ENCODE results near the gene ICOSLG. TPM values are rescaled to one million over a fixed set of nuclear protein-coding genes. Genes with fewer than 3 reads are reported as not detected.
A peak's percentile ranks its signal among the peaks of the same experiment; 100 is the strongest.
"Not testable (repeated sequence)": the region's sequence is repeated elsewhere in the genome, so short reads cannot be mapped to it uniquely, and the experiment has no call there.

Gene ICOSLG
- total RNA-seq, 2 experiments from 2014 or later: 1.8 to 2.0 TPM

DNA sequence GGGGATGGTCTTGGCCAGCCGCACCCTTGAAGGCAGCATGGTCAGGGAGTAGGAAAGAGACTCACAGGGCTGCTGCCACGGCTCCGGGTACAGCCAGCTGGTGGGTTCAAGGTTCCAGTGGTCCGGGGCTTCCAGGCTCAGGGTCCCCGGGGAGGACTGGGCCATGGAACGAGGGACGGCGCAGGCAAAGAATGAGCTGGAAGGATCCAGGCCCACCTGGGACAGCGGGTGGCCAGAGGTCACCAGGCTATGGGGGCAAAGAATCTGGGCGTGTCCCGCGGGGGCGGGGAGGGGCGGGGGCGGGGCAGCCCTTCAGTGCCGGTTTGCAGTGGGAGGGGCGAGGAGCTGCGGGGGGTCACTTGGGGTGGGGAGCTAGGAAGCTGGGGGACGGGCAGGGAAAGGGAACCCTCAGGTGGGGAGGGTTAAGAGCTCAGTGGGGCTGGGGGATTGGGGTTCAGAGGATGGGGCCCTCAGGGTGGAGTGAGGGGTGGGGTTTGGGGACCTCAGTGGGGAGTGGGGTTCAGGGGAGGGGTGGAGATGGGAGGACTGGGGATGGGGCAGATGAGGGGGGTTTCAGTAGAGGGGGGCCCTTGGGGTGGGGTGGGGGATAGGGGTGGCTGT is 21.0 kb upstream of the ICOSLG start, which contains the start of gene DNMT3L:
DNMT3L (minus strand) TSS at position 223 of the 621 bp plus-strand sequence. CDS start 638 bp downstream, outside the sequence.
- ChIA-PET POLR2A (no interaction called here), CTCF (no interaction called here)
- H3K4me1 Mint-ChIP-seq (ENCODE audit: low read depth): no peaks in the 10 kb centered on the region
- no peaks in the 10 kb centered on the region for H3K27me3 Mint-ChIP-seq (ENCODE audit: low read depth)
- no peaks in the 10 kb centered on the region for H3K9me3 Mint-ChIP-seq (ENCODE audit: insufficient read depth)
- no peak for ATAC-seq
- H3K4me3 Mint-ChIP-seq: no peak within 1 kb of the TSS
- H3K27ac Mint-ChIP-seq: no peak within 1 kb of the TSS
- no peaks in the 10 kb centered on the region for H3K36me3 Mint-ChIP-seq (ENCODE audit: low read depth)
- DNase-seq: no peak

DNA sequence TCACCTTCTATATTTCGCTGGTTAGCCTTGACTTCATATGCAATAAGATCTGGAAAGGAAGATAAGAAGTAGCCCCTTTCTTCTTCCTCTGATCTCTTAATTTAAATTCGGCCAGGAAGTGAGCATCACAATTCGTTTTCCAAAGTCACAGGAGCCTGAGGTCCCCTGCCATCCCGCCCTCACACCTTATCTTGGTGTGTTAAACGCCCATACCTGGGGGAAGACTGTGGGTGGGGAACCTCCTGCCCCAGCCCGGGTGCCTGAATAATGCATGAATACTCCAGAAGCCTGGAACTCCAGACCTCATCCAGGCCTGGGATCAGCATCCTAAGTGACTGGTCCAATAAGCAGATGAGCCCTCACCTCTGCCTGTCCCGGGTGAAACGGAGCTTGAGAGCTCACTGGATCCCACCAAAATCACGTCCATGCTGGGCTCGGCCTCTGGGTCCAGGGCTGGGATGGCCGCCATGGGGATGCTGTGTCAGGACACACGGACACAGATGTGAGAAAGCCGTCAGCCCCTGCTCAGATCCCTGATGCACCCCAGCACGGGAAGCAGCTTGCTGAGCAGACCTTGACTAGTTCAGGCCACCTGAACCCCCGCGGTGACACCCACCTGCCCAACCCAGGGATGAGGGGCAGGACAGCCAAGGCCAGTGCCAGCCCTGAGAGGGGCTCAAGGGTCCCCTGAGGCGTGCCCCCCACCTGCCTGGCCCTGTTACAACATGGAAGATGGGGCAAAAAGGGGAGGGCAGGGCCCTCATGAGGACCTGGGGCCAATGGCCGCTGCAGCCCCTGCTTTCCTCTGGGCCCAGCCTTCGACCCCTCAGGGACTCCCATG is 20.3 kb upstream of the ICOSLG start:
- ChIA-PET CTCF (interaction anchor here (0.9 to 1.3 kb wide), 2 partner anchors 37 to 350 kb away, joined by 3 to 4 read pairs; no protein-coding TSS in a partner anchor), POLR2A (no interaction called here)
- DNase-seq (no peak), ATAC-seq (no peak)
- no peak overlapping the region for H3K27ac Mint-ChIP-seq
- no peaks in the 10 kb centered on the region for H3K36me3 Mint-ChIP-seq (ENCODE audit: low read depth)
- H3K4me1 Mint-ChIP-seq (ENCODE audit: low read depth): no peaks in the 10 kb centered on the region
- H3K9me3 Mint-ChIP-seq (ENCODE audit: insufficient read depth): no peaks in the 10 kb centered on the region
- no peaks in the 10 kb centered on the region for H3K27me3 Mint-ChIP-seq (ENCODE audit: low read depth)
- no peak overlapping the region for H3K4me3 Mint-ChIP-seq

DNA sequence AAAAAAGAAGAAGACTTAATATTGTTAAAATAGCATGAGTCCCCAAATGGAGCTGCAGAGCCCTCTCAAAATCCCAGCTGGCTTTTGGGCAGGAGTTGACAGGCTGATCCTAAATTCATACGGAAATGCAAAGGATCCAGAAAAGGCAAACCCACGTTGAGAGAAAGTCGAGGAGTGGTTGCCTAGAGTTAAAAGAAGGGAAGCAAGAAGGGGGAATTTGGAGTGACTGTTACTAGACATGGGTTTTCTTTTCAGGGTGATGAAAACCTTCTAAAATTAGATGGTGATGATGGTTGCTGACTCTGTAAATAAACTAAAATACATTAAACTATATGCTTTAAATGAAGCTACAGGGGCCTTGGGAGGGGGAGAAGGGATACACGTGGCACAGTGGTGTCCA is 19.3 kb upstream of the ICOSLG start:
- H3K36me3 Mint-ChIP-seq (ENCODE audit: low read depth): no peaks in the 10 kb centered on the region
- H3K27me3 Mint-ChIP-seq (ENCODE audit: low read depth): peaks cover under 1% of the 10 kb centered on the region
- H3K4me1 Mint-ChIP-seq (ENCODE audit: low read depth): no peaks in the 10 kb centered on the region
- no peak for DNase-seq
- H3K27ac Mint-ChIP-seq: no peak overlapping the region
- no peak for ATAC-seq
- ChIA-PET CTCF (interaction anchor here (0.9 to 1.3 kb wide), 2 partner anchors 38 to 351 kb away, joined by 3 to 4 read pairs; no protein-coding TSS in a partner anchor), POLR2A (no interaction called here)
- no peaks in the 10 kb centered on the region for H3K9me3 Mint-ChIP-seq (ENCODE audit: insufficient read depth)
- no peak overlapping the region for H3K4me3 Mint-ChIP-seq

DNA sequence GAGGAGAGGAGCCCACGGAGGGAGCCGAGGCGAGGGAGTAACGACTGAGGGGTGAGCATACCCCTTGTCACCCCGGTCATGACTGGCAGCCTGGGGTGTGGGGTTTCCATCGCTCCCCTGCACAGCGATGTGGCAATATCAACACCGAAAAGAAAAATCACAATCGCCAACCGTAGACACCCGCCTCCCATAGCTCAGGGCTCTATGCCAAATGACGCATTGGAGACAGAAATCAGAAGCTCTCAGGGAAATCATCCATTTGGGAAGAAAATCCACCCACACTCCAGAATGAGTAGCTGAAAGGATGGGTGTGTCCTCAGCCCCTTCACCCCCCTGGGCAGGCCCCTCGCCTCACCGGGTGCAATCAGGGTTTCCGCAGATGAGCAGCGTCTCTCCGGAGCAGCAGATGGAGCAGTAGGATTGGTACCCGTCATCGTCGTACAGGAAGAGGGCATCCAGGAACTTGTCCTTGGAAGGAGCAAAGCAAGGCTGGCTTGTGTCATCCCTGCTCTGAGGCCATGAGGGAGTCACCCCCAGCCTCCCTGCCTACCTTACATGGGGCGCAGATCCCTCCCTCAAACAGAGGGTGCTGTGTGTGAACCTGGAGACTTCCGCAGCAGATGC is 18.5 kb upstream of the ICOSLG start:
- ChIA-PET CTCF (interaction anchor here (1.3 kb wide), 1 partner anchor 352 kb away, joined by 4 read pairs; no protein-coding TSS in a partner anchor), POLR2A (interaction anchor here (0.6 kb wide), 1 partner anchor 645 kb away, joined by 3 read pairs; no protein-coding TSS in a partner anchor)
- Mint-ChIP-seq H3K4me1 (ENCODE audit: low read depth) (no peaks in the 10 kb centered on the region), H3K4me3 (no peak overlapping the region), H3K27ac (no peak overlapping the region), H3K27me3 (ENCODE audit: low read depth) (peaks cover 5% of the 10 kb centered on the region), H3K9me3 (ENCODE audit: insufficient read depth) (no peaks in the 10 kb centered on the region), H3K36me3 (ENCODE audit: low read depth) (no peaks in the 10 kb centered on the region)
- no peak for ATAC-seq
- DNase-seq: no peak

DNA sequence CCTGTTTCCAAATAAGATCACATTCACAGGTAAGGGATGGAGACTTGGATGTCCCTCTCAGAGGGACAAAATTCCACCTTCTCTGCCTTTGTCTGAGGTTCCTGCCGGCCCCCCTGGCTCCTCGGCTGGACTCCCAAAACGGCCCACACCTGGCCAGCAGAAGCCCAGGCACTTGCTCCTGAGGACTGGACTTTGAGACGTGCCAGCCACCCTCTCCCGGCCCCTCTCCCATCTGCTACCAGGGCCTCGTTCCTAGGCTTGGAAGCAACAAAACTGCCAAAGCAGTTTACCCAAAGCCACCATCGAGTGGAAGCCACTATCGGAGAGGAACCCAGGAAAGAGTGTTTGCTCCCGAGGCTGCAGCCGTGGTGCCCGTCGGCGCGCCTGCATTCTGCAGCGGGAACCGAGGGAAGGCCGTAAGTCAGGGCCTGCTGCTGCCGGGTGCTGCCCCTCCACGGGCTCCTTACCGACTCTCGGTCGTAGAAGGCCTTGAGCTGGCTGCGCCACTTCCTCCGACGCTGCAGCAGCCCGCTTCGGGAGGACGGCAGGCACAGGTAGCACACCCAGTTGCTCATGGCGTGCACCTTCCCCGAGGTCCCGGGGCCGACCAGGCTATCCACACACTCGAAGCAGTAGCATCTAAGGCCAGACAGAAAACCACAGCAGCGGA is 17.4 kb upstream of the ICOSLG start:
- Mint-ChIP-seq H3K36me3 (ENCODE audit: low read depth) (no peaks in the 10 kb centered on the region), H3K27me3 (ENCODE audit: low read depth) (peaks cover 7% of the 10 kb centered on the region), H3K4me3 (no peak overlapping the region), H3K4me1 (ENCODE audit: low read depth) (no peaks in the 10 kb centered on the region), H3K9me3 (ENCODE audit: insufficient read depth) (no peaks in the 10 kb centered on the region), H3K27ac (no peak overlapping the region)
- DNase-seq: no peak
- ATAC-seq: no peak
- CTCF ChIA-PET: no interaction called here
- POLR2A ChIA-PET: no interaction called here

DNA sequence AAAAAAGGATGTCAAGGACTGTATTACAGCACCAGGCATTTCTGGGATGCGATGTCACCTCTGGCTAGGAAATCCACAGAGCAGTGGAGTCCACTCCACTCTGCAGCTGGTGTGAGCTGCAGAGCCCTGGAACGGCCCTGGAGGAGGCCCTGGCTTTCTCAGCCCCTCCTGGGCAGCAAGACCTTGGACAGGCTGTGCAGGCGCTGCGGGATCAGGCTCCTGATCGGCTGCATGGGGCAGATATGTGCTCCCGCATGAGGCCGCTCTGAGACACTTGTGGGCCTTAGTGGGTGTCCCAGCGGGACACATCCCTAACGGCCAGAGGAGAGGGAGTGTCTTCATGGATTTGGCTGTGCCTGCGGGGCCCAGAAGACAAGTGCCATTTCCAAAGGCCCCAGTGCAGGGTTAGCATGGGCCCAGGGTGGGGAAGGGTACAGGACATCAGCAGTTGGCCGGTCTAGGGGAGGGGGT is 14.8 kb upstream of the ICOSLG start:
- Mint-ChIP-seq H3K4me3 (no peak overlapping the region), H3K27ac (no peak overlapping the region), H3K9me3 (ENCODE audit: insufficient read depth) (no peaks in the 10 kb centered on the region), H3K36me3 (ENCODE audit: low read depth) (no peaks in the 10 kb centered on the region), H3K27me3 (ENCODE audit: low read depth) (peaks cover 7% of the 10 kb centered on the region), H3K4me1 (ENCODE audit: low read depth) (no peaks in the 10 kb centered on the region)
- no peak for DNase-seq
- ChIA-PET POLR2A (no interaction called here), CTCF (interaction anchor here (1.0 kb wide), 1 partner anchor 42 kb away, joined by 3 read pairs; no protein-coding TSS in a partner anchor)
- ATAC-seq: no peak

DNA sequence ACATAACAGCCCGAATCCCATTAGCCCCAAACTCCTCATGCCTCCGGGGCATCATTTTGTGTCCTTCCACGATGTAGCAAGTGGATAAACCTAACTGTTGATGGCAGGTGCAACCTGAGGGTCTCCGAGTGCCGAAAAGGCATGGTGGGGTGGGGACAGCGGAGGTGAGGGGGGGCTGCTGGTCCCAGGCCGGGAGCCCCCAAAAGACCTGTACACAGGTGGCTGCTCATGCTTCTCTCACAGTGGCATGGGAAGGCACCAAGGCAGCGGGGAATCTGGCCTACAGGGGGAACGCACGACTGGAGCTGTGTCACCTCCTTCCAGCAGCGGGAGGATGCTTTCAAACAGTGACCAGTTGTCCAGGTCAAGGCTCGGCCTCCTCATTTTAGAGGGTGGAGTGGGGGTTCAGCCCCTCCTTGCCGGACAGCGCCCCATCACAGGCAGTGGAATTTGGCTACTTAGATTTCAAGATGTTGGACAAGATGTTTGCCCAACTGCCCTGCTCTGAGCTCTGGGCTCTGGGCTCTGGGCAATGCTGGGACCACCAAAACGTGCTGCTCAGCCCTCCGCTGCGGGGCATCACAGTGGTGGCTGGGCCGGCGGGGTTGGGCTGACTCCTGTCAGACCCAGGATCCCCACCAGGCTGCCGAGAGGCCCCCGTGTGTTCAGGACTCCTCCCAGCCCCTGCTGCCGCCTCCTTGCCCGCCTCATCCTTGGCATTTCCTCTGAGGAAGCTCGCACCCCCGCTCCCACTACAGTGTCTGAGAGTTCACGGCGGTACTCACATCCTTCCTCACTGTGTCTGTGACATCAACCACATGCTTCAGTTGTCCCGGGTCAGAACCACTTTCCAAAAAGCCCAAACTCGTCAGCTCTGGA is 13.3 kb upstream of the ICOSLG start:
- H3K27ac Mint-ChIP-seq: no peak overlapping the region
- peaks cover 7% of the 10 kb centered on the region for H3K27me3 Mint-ChIP-seq (ENCODE audit: low read depth)

DNA sequence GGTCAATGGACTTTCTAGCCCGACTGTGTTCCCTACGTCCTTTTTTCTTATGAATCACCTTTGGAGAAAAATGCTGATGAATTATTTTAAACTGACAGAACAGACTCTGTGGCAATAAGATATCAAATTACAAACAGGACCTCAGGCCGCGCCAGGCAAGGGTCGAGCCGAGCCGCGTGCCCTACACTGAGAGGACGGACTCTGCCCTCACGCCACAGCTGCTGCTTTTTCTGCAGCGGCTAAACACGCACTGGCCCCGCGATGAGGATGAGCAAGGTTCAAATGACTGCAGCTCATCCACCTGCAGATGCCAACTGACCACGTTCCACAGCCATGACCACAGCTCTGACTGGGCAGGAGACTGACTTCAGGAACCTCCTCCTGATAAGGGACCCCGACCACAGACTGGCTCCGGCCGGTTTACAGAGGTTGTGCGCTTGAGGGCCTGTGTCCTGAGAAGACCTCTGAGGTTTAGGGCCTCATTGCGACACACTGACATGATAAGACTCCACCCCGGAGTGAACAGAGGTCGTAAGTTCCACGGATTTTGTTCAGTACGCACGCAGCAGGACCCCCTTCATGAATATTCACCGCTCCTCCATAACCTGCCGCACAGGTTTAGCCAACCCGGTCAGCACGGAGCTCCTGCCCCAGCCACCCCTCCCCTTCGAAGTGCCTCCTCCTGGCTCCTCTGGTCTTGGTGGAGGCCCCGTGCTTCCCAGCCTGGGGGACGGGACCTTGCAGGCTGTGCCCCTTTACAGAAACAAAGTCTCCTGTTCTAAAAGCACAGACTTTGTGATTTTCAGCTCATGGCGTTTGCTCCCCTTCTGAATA is 8.7 kb upstream of the ICOSLG start:
- H3K27ac Mint-ChIP-seq; H3K36me3 Mint-ChIP-seq (ENCODE audit: low read depth); CTCF ChIA-PET; H3K27me3 Mint-ChIP-seq (ENCODE audit: low read depth); H3K9me3 Mint-ChIP-seq (ENCODE audit: insufficient read depth); DNase-seq; H3K4me3 Mint-ChIP-seq; ATAC-seq; H3K4me1 Mint-ChIP-seq (ENCODE audit: low read depth); POLR2A ChIA-PET: not testable (repeated sequence)

More for the DNA sequence above, 13.3 kb upstream of the ICOSLG start:
- H3K9me3 Mint-ChIP-seq (ENCODE audit: insufficient read depth): no peaks in the 10 kb centered on the region
- DNase-seq: no peak
- no peak overlapping the region for H3K4me3 Mint-ChIP-seq
- no peak for ATAC-seq
- H3K36me3 Mint-ChIP-seq (ENCODE audit: low read depth): no peaks in the 10 kb centered on the region
- POLR2A ChIA-PET: interaction anchor here (0.6 kb wide), 1 partner anchor 75 kb away, joined by 3 read pairs; no protein-coding TSS in a partner anchor
- no peaks in the 10 kb centered on the region for H3K4me1 Mint-ChIP-seq (ENCODE audit: low read depth)
- CTCF ChIA-PET: interaction anchor here (1.0 kb wide), 1 partner anchor 44 kb away, joined by 3 read pairs; no protein-coding TSS in a partner anchor

DNA sequence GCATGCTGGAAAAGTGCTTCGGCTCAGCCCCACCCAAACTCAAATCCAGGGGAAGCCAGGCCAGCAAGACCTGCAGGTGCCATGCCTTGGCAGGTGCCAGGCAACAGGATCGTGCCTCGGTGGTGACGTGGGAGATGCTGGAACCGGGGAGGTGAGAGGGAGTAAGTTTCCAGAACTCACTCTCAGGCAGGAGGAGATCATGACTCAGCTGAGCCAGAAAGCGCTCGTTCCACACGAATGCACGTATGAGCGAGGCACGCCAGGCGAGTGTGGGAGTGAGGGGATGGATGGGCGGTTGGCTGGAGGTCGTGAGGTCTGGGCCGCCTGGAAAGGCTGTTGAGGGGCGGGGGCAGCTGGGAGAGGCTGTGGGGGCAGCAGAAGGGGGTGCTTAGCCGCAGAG is 7.2 kb upstream of the ICOSLG start:
- H3K27ac Mint-ChIP-seq; H3K27me3 Mint-ChIP-seq (ENCODE audit: low read depth); ATAC-seq; H3K4me1 Mint-ChIP-seq (ENCODE audit: low read depth); H3K9me3 Mint-ChIP-seq (ENCODE audit: insufficient read depth); DNase-seq; H3K4me3 Mint-ChIP-seq; CTCF ChIA-PET; POLR2A ChIA-PET; H3K36me3 Mint-ChIP-seq (ENCODE audit: low read depth): not testable (repeated sequence)

DNA sequence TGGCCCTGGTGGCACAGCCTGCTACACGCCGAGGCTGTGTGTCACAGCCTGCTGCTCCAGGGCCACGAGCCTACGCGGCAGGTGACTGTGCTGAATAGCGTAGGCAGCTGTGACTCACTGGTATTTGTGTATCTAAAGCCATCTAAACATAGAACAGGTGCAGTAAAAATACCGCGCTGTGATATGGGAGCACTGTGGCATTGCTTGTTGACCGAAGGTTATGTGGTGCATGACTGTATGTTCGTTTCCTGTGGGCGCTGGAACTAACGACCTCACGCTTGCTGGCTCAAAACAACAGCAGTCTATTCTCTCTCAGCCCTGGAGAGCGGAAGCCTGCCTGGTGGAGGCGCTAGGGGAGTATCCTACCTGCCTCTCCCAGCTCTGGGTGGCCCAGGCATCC is 3.2 kb upstream of the ICOSLG start:
- H3K36me3 Mint-ChIP-seq (ENCODE audit: low read depth); H3K27ac Mint-ChIP-seq; H3K9me3 Mint-ChIP-seq (ENCODE audit: insufficient read depth); CTCF ChIA-PET; H3K4me3 Mint-ChIP-seq; H3K27me3 Mint-ChIP-seq (ENCODE audit: low read depth); DNase-seq; POLR2A ChIA-PET; H3K4me1 Mint-ChIP-seq (ENCODE audit: low read depth): not testable (repeated sequence)
- peak; percentile 69 for ATAC-seq

Measured in activated CD8-positive, alpha-beta T cell treated with anti-CD3 and anti-CD28 coated beads, Interleukin-2, amount 10 ng/mL, durations not matched to agents 7 days and 5 days (primary cell).